DMS53 treated with DMSO at 0.1 percent for 48 hours (cell line): Measurements from ENCODE around the gene GSG1L.

Source experiments
- DNase-seq: peaks from one replicate; lab custom pipeline; 2025; ENCODE audit not compliant: unreplicated experiment; lab: John Stamatoyannopoulos, UW

The GSG1L gene

DNA sequence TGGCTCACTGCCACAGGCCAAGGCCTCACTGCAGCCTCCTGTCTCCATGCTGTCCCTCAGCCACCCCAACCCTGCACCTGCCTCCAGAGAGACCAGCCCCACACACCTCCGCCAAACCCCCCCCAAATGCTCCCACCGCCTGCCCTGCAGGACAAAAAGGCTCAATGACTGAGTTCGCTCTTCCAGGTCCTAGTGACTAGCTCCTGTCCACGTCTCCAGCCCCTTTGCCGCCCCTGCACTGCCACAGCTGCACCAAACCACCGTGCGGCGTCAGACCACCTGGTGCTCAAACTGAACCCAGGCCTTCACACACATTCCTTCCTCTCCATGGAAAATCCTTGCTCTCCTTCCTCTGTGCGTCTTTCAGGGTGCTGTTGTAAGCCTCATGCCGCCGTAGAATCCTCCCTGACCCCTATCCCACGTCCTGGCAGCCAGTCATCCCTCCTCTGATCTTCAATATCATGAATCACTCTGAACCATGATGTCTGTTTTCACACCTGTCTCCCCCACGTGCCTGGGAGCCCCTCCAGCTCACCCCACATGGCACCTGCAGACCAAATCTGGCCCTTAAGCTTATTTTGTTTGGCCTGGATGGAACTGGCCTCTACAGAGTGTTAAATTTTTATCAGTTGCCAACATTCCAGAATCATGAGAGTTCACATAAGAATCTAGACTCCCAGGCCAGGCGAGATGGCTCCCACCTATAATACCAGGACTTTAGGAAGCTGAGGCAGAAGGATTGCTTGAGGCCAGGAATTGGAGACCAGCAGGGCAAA, 4.3 kb upstream of the GSG1L start:
- no peak for DNase-seq

DNA sequence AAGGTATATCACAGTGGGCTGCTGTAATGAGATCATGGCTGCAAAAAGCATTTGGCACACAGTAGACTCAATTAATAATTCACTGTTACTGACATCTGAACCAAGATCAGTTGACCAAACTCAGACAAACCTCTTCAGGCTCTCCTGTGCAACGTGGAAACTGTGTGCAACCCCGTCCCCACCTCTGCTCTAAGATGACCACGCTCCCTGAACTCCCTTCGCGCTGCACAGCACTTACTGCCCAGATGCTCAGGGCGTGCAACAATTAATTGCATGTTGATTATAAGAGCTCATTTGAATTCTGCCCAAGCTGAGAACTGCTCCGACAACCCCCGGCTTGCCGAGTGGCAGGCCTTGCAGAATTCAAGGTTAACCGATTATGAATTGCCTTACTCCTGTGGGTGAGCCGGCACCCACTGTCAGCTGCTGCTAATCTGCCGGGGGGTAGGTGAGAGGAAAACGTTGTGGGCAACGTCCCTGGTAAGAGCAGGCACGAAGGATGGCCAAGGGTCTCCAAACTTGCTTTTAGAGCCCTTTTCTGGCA, 1.3 kb upstream of the GSG1L start:
- DNase-seq, result no peak

- no peak for DNase-seq
Observed at GRCh38 chr16:28064150-28064549, 636 bp upstream of the GSG1L start.

DNA sequence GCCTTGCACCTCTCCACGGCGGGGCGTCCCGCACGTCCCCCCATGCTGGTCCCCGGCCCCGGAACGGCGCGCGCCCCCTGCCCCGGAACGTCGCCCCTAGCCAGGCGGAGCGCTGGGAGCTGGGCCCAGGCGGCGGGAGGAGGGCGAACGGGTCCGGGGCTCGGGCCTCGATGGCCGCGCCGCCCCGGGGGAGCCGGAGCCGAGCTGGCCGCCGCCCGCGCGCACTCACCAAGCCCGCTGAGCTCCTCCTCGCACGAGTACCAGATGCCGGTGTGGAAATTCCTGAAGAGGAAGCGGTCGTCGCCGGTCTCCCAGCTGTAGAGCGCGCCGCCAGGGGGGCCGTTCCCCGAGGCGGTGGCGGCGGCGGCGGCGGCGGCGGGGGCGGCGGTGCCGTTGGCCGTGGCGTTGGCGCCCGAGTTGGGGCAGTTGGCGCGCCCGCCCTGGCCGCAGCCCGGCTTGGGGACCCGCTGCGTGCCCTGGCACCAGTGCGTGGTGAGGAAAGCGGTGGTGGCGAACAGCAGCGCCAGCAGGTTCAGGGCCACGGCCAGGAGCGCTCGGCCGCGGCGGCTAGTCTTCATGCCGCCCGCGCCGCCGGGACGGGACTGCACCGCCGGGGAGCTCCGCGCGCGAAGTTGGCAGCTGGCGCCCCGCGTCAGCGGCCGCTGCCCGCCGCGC, 530 bp downstream of the GSG1L start:
- DNase-seq, result no peak

DNA sequence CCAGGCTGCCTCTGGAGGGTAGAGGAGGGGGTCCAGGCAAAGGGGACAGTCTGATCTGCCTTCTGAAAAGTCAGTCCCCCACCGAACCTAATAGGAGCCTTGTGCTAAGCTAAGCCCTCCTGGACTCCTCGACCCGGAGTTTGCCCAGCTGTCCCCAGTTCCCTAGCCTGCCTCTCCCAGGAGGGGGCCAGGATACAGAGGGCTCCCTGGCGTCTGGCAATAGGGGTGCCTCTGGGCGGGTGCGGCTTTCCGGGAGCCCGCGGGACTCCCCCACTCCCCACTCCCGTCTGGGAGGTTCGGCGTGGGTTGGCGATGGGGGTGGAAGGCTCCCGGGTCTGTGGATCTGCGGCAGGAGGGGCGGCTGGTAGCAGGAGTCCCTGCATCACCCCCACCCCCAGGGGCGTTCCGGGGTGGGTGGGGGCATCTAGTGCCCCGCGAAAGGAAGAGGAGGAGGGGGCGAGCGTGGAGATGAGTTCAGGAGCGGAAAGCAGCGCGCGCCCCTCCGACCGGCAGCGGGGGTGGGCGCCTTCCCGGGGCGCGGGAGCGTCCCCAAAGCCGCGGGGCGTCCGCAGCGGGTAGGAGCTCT, 1.2 kb downstream of the GSG1L start:
- DNase-seq, result no peak

GRCh38 chr16:28061352-28062101, 2.0 kb downstream of the GSG1L start:
- no peak for DNase-seq

DNA sequence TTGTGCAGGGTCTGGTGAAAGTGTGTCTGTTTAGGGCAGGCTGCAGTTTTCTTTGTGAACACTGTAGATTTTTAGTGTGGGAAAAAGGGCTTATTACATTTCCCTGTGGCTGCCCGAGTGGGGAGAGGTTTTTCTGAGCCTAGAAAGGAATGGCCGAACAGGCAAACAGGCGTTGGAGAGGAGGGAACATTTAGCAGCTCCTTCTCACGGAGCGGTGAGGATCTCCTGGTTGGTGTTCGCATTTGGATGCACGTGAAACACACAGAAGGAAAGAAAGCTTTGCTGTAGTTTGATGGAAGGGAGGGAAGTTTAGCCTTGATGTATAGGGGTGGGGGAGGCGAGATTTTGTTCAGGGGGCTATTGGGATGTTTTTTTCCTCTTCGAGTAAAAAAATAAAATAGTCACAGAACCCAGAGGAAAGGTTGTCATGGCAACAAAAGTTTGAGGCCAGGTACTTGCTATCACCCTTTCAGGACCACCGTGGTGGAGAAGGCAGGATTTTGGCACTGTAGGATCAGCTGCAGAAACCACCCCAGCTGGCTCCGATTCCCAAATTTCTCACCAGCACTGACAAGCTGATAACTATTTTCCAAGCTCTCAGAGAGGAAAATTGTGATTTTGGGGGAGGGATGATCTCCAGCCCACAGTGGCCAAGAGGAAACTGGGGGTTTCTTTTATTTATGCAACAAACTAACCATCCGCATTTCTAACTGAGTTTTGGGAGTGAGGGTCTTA, 3.5 kb downstream of the GSG1L start:
- DNase-seq, result no peak

- no peak for DNase-seq
Observed at GRCh38 chr16:28058839-28059589, 4.5 kb downstream of the GSG1L start.

GRCh38 chr16:28057949-28058348, 5.6 kb downstream of the GSG1L start:
- DNase-seq, result no peak

DNA sequence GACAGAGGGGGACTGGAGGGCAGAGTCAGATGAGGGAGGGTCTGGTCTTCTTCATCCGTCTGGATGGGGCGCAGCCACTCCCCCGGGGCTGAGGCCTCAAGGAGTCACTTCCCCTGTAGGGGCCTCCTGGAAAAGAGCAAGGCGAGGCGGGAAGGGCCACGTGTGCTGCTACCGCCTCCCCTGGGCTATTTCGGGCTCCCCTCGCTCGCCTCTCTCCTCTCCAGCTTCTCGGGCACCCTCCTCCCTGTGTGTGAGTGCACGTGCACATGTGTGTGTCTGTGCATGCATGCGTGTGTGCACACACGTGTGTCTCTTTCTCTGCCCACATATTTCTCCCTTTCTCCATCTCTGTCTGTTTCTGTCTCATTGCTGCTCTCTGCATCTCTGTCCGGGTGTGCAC, 10.1 kb downstream of the GSG1L start:
- DNase-seq, result no peak

- DNase-seq, result no peak
Observed at GRCh38 chr16:28052274-28053128, 11.0 kb downstream of the GSG1L start.

DNA sequence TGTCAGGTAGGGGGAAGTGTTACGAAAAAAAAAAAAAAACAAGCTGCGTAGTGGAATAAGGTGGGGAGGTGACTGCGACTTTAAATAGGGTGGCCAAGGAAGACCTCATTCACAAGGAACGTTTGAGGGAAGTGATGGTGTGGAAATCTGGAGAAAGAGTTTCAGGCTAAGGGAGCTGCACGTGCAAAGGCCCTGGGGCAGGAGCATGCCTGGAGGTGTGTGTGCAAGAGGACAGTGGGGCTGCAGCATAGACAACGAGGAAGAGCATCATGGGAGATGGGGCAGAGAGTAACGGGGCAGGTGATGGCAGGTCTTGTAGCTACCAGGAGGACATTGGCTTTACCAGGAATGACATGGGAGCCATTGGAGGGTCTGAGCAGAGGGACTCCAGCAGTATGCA, 12.0 kb downstream of the GSG1L start:
- no peak for DNase-seq

DNA sequence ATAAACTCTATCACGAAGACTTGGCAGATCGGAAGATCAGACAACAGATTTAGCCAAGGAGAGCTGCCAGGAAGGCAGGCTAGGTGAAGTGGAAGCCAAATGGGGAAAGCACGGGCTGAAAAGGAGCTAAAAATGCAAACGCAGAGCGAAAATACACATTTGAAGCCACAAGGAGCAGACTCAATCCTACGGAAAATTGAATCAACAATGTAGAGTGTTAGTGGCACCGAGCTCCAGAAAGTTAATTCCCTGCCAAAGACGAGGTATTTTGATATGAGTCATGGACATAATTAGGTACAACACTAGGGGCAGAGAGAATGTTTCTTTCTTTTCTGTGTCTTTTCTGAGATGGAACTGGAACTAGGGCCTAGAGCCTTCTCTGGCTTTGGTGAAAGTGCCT, 20.7 kb downstream of the GSG1L start:
- no peak for DNase-seq

DNA sequence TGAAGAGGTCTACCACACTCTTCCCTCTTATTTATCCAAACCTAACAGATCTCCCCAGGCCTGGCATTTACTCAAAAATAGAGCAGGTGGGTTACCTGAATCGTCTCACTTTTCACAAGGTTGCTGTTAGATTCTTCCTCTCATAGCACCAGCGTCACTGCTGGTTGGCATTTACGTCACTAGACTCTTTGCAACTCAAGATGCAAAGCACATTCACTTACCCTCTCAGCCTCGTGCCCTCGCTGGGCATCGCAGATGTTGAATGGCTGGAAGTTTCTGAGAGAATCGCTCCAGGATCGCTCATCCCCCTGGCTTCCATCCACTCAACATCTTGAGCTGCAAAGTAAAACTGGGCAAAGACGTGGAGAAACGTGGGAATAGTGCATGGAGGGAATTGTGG, 21.9 kb downstream of the GSG1L start:
- DNase-seq, result no peak

DNA sequence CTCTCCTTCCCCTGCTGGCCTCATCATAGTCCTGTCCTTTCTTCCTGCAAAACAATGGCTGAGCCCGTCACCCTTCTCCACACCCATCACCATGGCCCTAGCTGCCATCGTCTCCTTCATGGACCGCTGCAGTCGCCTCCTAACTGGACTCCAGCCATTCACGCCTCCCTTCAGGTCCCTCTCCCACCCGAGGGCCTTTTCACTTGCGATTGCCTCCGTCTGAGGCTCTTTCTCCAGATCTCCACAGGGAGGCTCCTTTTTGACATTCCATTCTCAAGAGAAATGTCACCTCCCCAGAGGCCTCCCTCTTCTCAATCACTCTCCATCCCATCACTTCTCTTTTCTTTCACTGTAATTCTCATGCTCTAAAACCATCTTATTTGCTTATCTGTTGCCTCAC, 23.5 kb downstream of the GSG1L start:
- DNase-seq, result no peak

DNA sequence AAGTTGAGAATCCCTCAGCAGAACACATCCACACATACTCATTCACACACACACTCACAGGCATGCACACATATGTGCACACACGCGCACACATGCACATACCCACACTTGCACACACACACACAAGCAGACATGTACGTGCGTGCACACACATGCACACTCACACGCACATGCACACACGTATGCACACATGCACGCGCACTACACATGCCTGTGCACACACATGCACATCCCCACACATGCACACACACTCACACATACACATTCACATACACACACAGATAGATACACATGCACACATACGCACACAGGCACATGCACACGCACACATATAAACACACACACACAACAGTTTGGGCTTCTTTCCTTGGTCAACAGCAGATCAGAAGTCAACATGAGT, 24.0 kb downstream of the GSG1L start:
- DNase-seq, result no peak

DNA sequence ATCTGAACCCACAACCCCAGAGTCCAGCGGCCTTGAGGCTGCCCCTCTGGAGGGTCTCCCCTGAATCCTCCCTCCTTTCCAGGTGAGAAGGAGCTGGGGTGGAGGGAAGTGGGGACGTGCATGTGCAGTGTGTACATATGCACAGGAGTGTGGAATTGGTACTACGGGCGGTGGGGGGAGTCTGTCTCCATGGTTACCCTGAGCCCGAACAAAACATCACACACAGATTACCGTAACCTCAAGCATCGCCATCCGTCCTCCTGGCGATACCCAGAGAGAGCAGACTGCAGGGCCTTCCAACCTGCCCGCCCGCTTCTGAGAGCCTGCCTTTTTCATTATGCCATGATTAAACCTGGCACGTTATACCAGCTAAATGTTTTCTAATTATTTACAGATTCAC, 25.1 kb downstream of the GSG1L start:
- no peak for DNase-seq

GRCh38 chr16:28035866-28036393, 27.6 kb downstream of the GSG1L start:
- no peak for DNase-seq

- no peak for DNase-seq
Observed at GRCh38 chr16:28033870-28034269, 29.6 kb downstream of the GSG1L start.
